ENCODE measurements around the gene SLC19A1.
A peak's percentile ranks its signal among the peaks of the same experiment; 100 is the strongest.

SLC19A1 gene

DNA sequence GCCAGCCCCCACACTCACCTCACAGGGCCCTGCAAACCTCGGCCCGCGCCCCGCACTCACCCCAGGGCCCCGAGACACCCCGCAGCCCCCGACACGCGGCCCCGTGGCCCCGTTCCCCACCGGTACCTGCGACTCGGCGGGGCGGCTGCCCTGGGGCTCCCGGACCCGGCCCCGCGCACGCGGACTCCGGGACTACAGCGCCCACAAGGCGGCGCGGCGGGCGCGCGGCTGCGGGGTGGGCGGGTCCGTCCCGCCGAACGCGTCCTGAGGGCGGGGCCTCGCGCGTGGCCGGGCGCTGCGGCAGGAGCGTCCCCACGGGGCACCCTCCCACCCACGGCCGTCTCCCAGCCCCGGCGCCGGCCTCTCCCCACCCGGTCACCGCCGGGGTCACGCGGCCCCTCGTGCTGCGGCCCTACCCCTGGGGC lies at the start of gene SLC19A1:
TSS of gene SLC19A1 (minus strand) at position 199 of the 425 bp plus-strand sequence. CDS start 4,481 bp downstream, outside the sequence.
- DNase-seq: peak; percentile 55

GRCh38 chr21:45591619-45592207 lies 49.5 kb upstream of the SLC19A1 start:
- DNase-seq: no peak

- no peak for DNase-seq
Measured at GRCh38 chr21:45590726-45591618, 48.7 kb upstream of the SLC19A1 start.

GRCh38 chr21:45590246-45590725 lies 48.0 kb upstream of the SLC19A1 start:
- peak; percentile 37 for DNase-seq

GRCh38 chr21:45589686-45590245 lies 47.5 kb upstream of the SLC19A1 start:
- no peak for DNase-seq

GRCh38 chr21:45588871-45589491 lies 46.7 kb upstream of the SLC19A1 start:
- no peak for DNase-seq

GRCh38 chr21:45588086-45588825 lies 46.0 kb upstream of the SLC19A1 start:
- DNase-seq: no peak

DNA sequence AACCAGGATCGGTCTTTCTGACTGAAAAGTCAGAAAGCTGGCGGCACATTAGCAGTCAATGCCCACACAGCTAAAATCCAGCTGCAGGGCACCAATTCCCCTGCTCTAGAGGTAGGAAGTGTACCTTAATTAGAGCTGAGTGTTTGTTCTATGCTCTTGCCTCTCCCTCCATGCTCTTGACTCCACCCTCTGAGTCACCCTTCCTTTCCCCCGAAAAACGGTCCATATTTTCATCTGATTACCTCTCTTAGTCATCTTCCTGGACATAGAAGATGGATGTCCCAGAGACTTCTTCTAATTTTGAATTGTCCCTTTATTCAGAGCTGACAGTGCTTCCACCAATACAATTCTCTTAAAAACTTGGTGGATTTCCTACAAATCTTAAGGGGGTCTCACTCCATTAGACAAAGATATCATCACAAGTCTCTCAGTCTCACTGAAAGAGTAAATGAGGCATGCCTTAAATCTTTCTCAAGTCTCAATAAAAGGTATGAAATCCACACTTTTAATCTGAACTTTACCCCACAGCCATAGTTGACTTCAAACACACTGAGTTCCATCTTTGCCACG lies 44.1 kb upstream of the SLC19A1 start:
- DNase-seq: no peak

DNA sequence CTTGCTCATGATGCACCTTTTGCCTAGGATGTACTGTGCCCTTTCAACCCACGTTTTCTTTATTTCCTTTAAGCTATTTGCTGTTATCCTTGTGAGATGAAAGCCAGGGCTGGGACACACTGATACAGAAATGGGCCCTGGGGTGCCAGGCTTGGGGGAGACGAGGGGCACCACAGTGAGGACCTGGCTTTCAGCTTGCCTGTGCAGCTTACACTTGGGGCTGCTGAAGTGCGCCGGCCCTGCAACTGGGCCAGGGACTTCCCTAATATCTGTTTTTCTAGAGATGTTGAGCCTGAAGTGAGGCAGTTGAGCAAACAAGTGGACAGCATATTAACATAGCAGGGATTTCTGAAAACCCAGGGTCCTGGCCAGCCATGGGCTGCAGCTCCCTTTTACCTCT lies 42.5 kb upstream of the SLC19A1 start:
- DNase-seq: no peak

DNA sequence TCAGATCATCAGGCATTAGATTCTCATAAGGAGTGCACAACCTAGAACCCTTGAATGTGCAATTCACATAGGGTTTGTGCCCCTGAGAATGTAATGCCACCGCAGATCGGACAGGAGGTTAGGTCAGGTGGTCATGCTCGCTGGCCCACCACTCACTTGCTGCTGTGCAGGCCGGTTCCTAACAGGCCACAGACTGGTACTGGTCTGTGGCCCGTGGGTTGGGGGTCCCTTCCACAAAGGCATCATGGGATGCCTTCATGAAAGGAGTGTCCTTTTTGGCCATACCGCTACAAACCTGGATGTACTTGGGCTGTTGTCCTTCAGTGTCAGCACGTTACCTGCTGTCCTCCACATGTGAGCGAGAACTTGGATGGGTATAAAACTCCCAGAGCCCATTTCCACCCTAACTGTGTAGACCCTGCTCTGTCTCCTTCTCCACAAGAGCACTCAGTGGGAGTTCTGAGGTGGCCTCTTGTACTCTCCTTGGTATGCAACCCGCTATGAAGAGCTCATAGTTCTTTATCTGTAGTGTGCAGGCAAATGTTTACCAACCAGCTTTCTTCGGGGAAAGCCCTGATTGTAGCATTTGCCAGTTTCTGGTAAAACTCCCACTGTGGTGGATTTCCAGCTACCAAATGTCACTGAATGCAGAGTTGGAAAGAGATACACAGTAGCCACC lies 41.7 kb upstream of the SLC19A1 start:
- no peak for DNase-seq

- DNase-seq: no peak
Measured at GRCh38 chr21:45582128-45582527, 39.9 kb upstream of the SLC19A1 start.

- DNase-seq: no peak
Measured at GRCh38 chr21:45581322-45581712, 39.1 kb upstream of the SLC19A1 start.

DNA sequence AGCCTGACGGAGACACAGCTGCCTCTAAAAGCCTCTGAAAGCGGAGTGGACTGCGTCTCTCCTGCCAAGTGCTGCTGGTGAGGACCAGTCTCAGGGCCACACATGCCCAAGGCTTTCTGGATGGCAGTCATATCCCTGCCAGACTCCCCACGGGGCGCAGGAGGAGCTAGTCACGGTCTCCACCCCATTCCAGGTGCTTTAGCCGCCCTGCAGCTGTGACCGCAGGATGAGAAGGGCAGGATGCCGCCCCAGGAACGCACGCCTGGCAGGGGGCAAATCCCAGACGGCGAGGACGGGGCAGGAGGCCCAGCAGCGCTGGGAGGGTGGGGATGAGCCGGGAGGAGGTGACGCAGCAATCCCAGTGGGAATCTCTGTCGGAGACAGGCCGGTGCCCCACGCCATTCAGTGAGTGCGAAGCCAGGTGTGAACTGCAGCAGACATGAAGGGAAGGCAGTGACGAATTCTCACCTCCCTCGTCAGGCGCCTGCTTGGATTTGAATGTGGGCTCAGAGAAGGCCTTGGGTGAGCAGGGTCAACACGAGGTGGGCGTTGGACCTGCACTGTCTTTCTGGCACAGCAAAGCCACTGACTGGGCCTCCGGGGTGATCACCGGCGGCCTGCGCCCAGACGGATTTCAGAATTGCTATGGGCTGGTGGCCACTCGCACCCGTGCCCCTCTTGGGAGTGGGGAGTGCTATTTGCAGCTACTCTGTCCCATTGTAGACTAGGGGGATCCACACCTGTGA lies 38.5 kb upstream of the SLC19A1 start:
- DNase-seq: no peak

- no peak for DNase-seq
Measured at GRCh38 chr21:45580181-45580575, 37.9 kb upstream of the SLC19A1 start.

- no peak for DNase-seq
Measured at GRCh38 chr21:45579383-45580180, 37.3 kb upstream of the SLC19A1 start.

DNA sequence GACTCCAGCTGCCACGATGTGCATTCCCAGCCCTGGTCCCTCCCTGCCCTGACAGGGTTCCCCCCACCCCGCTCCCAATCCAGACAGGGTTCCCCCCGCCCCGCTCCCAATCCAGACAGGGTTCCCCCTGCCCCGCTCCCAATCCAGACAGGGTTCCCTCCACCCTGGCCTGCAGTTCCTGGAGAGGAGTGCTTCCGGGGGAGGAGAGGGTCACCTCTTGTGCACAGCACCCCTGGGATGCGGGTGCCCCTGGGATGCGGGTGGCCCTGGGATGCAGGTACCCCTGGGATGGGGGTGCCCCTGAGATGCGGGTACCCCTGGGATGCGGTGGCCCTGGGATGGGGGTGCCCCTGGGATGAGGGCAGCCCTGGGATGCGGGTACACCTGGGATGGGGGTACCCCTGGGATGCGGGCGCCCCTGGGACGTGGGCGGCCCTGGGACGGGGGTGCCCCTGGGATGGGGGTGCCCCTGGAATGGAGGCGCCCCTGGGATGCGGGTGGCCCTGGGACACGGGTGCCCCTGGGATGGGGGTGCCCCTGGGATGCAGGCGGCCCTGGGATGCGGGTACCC lies 36.7 kb upstream of the SLC19A1 start:
- DNase-seq: no peak

- DNase-seq: no peak
Measured at GRCh38 chr21:45578176-45578801, 36.0 kb upstream of the SLC19A1 start.

DNA sequence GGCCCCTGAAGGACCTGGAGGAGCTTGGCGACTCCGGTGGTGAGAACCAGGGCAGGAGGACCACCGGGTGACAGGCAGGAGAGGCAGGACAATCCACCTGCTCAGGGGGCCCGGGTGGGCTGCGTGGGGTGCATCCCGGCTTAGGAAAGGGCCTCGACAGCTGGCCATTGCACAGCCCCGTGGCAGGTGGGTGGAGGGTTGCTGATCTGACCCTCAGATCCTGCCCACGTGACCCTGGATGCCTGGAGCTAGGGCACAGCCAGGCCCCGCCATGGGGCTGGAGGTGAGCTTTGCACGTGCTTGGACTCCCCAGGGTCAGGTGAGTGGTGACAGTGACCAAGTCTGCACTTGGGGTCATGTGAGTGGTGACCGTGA lies 35.5 kb upstream of the SLC19A1 start:
- no peak for DNase-seq

Data from HCEC 1CT (cell line).